Esophagus muscularis mucosa (tissue), 4 donors: ENCODE measurements around the gene ADCYAP1R1.

ENCODE experiments used
- EP300 ChIP-seq: sonication (generic); formaldehyde crosslinking; IDR thresholded peaks from one replicate; pipeline ENCODE4 v1.6.1; 2017; ENCODE audit warnings: antibody characterized with exemption
- POLR2A ChIP-seq: fragments of 450-650 bp; IDR thresholded peaks from one replicate; pipeline ENCODE4 v1.6.1; 2017; ENCODE audit warnings: antibody characterized with exemption, moderate library complexity, mild to moderate bottlenecking, low read depth
- POLR2AphosphoS5 ChIP-seq, 2 donors: sonication (generic); formaldehyde crosslinking; IDR thresholded peaks; one replicate each; pipeline ENCODE4 v1.6.1; 2017; ENCODE audit warnings: antibody characterized with exemption in 2 of 2
- TF ChIP-seq, protein P1 (sequence below), 3 experiments: fragments of 200-600 bp in 2 of 3; fragments of 450-650 bp in 1 of 3; sonication (generic) in 2 of 3; IDR thresholded peaks; one replicate each; pipeline ENCODE4 v1.5.1; 2017 to 2019; ENCODE audit warnings: antibody characterized with exemption in 3 of 3, mild to moderate bottlenecking in 2 of 3, moderate library complexity in 1 of 3

DNA sequence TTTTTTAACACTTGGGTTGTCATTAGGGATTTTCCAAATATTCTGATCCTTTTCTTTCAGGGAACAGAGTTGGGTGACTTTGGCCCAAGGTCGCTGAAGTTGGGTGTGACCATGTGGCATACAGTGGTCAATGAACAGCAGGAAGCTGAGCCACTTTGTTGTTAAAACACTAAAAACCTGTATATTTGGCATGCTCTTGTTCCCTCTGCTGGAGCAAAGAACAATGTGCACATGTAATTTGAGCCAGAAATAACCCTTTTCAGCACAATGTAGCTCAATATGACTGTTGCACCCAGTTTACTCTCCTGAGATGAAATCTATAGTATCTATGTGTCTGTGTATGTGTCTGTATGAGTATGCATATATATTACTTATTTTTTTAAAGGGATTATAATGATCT is 74.9 kb downstream of the ADCYAP1R1 start:
- TF ChIP-seq, protein P1, sequence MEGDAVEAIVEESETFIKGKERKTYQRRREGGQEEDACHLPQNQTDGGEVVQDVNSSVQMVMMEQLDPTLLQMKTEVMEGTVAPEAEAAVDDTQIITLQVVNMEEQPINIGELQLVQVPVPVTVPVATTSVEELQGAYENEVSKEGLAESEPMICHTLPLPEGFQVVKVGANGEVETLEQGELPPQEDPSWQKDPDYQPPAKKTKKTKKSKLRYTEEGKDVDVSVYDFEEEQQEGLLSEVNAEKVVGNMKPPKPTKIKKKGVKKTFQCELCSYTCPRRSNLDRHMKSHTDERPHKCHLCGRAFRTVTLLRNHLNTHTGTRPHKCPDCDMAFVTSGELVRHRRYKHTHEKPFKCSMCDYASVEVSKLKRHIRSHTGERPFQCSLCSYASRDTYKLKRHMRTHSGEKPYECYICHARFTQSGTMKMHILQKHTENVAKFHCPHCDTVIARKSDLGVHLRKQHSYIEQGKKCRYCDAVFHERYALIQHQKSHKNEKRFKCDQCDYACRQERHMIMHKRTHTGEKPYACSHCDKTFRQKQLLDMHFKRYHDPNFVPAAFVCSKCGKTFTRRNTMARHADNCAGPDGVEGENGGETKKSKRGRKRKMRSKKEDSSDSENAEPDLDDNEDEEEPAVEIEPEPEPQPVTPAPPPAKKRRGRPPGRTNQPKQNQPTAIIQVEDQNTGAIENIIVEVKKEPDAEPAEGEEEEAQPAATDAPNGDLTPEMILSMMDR (IDR thresholded peaks at IDR 0.05), result no peak
- TF ChIP-seq POLR2A (no peak), EP300 (no peak), POLR2AphosphoS5 (IDR thresholded peaks at IDR 0.05) (no peak)
